ENCODE results near the gene NAT9. TPM values are rescaled to one million over a fixed set of nuclear protein-coding genes. Genes with fewer than 3 reads are reported as not detected.

NAT9 gene, protein sequence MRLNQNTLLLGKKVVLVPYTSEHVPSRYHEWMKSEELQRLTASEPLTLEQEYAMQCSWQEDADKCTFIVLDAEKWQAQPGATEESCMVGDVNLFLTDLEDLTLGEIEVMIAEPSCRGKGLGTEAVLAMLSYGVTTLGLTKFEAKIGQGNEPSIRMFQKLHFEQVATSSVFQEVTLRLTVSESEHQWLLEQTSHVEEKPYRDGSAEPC
- 10 to 100 TPM; 18.3 to 34.4 (median 27.6) TPM for total RNA-seq

DNA sequence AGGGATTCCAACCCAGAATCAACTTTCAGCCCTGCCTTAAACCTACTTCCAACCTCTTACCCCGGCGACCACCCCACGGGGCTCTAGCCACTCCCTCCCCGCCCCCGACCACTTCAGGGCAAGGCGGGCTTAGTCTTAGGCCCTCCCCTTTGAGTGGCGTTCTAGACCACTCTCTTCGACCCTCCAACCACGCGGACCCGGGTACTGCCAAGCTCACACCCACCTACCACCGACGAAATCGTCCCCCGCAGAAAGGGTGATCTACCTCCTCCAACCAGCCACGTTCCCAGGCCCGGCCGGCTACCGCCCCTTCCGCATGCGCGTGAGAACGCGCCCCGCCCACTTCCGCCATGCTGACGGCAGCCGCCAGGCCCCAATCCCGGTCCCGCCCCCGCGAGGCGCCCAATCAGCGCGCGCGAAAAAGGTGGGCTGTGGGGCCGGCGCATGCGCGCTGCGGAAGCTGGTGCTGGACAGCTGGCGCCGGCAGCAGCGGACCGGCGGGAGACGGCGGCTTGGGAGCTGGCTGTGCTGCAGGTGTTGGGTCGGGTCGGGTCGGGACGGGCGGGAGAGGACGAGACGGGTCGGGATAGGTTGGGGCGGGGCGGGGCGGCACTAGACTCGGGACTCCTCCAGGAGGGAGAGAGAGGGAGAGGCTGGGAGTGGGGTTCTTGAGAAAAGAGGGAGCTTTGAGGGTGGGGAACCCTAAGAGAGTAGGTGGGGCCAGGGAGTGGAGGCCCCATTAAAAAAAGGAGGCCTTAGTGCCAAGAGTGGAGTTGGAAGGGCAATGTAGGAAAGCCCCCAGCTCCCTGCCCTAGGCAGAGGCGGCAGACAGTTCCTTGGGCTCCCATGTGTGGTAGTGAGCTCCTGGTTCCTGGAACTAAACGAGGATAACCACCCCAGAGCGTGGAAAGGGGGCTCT is at the start of gene NAT9:
NAT9 (minus strand) TSS at position 302 of the 919 bp plus-strand sequence. CDS start 647 bp downstream, outside the sequence.
- Histone ChIP-seq H3K27ac (peak within 1 kb of the TSS; percentile 67 to 84 (median 80)), H3K27me3 (no peaks in the 10 kb centered on the region), H3K9me3 (no peaks in the 10 kb centered on the region), H3K4me1 (peaks cover 10 to 35% (median 17%) of the 10 kb centered on the region in 4 donors), H3K36me3 (peaks cover 0 to 12% (median 4%) of the 10 kb centered on the region in 4 donors), H3K4me3 (peak within 1 kb of the TSS; percentile 68 to 75 (median 72))
- 1% methylated on average over 38 of the region's 64 CpGs; no CpG with 5 or more reads in 1 of the 2 donors for WGBS, 2 donors (ENCODE audit: low coverage in 1 of 2)
- in situ Hi-C loops (cut with MboI; ENCODE audit: low pct_ligation_motif_present in 1 of 4, low pct_unique_long_range_greater_than_20kb in 1 of 4, low sequenced_read_pairs in 3 of 4) (no loop called here), intact Hi-C loops (cut with DNase I; ENCODE audit: low total_unique reads) (no loop called here)
- TF ChIP-seq, protein P1, sequence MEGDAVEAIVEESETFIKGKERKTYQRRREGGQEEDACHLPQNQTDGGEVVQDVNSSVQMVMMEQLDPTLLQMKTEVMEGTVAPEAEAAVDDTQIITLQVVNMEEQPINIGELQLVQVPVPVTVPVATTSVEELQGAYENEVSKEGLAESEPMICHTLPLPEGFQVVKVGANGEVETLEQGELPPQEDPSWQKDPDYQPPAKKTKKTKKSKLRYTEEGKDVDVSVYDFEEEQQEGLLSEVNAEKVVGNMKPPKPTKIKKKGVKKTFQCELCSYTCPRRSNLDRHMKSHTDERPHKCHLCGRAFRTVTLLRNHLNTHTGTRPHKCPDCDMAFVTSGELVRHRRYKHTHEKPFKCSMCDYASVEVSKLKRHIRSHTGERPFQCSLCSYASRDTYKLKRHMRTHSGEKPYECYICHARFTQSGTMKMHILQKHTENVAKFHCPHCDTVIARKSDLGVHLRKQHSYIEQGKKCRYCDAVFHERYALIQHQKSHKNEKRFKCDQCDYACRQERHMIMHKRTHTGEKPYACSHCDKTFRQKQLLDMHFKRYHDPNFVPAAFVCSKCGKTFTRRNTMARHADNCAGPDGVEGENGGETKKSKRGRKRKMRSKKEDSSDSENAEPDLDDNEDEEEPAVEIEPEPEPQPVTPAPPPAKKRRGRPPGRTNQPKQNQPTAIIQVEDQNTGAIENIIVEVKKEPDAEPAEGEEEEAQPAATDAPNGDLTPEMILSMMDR (IDR thresholded peaks at IDR 0.05), result no peak
- TF ChIP-seq POLR2A (IDR thresholded peaks at IDR 0.05) (peak; percentile 57), POLR2AphosphoS5 (IDR thresholded peaks at IDR 0.05) (peak; percentile 73 to 82 (median 80)), EP300 (IDR thresholded peaks at IDR 0.05; ENCODE audit: low read depth) (no peak)
- DNase-seq, result peak; percentile 99

DNA sequence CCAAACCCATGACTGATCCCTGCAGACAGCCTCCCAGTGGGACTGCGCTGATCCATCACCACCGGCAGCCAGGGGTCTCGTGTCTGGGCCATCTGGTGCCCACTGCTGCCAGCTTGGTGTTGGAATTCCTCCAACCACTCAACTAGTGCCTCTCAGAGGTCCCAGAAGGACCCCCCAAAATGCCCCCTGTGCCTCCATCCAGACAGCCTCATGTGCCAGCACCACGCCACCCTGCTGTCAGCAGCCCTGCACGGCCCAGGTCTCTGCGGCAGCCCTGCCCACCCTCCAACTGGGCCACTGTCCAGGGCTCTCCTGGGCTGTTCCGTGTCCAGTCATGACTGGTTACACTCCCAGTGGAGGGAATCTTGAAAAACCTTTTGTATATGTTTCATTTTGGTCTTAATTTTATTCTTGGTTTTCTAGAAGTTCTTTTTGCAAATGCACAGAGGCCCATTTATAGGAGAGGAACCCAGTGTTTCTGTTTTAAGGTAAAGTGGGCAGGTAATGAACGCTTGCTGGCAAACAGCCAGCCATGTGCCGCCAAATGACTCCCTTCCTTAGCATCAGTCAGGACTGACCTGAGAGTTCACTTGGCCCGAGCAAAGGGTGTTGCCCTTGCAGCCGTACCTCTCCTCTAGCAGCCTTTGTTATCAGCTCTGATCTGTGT is 48.9 kb upstream of the NAT9 start:
- in situ Hi-C loops (cut with MboI; ENCODE audit: low pct_ligation_motif_present in 1 of 4, low pct_unique_long_range_greater_than_20kb in 1 of 4, low sequenced_read_pairs in 3 of 4), result no loop called here
- no peak overlapping the region for H3K4me3 ChIP-seq
- H3K9me3 ChIP-seq, result no peaks in the 10 kb centered on the region
- H3K36me3 ChIP-seq, result no peaks in the 10 kb centered on the region
- intact Hi-C loops (cut with DNase I; ENCODE audit: low total_unique reads), result no loop called here
- WGBS, 2 donors (ENCODE audit: low coverage in 1 of 2), result 81 to 100% methylated on average over 1 to 10 of the region's 11 CpGs
- no peaks in the 10 kb centered on the region for H3K4me1 ChIP-seq
- no peak for DNase-seq
- no peak overlapping the region for H3K27ac ChIP-seq
- no peaks in the 10 kb centered on the region for H3K27me3 ChIP-seq
- TF ChIP-seq EP300 (IDR thresholded peaks at IDR 0.05; ENCODE audit: low read depth), result no peak
- no peak for TF ChIP-seq POLR2A (IDR thresholded peaks at IDR 0.05)
- TF ChIP-seq, protein P1 (IDR thresholded peaks at IDR 0.05), result no peak
- no peak for TF ChIP-seq POLR2AphosphoS5 (IDR thresholded peaks at IDR 0.05)

DNA sequence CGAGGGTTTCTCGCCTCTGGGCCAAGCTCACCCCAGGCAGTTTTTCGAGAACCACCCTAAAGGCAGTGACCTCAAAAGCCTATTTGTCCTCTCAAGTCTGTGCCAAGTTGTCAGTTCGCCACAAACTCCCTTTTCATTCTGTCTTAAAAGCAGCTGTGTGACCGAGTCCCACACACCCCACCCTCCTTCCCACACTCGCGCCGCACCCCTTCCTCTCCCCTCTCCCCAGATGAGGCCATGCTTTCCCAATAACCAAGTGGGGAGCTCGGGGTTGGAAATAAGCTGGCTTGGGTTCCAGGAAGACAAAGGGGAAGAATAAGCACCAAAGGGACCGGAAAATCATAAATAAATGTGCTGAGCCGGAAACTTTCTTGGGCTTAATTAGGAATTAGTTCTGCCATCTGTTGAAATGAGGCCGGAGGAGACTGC is 46.8 kb upstream of the NAT9 start:
- no peaks in the 10 kb centered on the region for H3K36me3 ChIP-seq
- 76 to 80% methylated on average over 2 to 12 of the region's 12 CpGs for WGBS, 2 donors (ENCODE audit: low coverage in 1 of 2)

DNA sequence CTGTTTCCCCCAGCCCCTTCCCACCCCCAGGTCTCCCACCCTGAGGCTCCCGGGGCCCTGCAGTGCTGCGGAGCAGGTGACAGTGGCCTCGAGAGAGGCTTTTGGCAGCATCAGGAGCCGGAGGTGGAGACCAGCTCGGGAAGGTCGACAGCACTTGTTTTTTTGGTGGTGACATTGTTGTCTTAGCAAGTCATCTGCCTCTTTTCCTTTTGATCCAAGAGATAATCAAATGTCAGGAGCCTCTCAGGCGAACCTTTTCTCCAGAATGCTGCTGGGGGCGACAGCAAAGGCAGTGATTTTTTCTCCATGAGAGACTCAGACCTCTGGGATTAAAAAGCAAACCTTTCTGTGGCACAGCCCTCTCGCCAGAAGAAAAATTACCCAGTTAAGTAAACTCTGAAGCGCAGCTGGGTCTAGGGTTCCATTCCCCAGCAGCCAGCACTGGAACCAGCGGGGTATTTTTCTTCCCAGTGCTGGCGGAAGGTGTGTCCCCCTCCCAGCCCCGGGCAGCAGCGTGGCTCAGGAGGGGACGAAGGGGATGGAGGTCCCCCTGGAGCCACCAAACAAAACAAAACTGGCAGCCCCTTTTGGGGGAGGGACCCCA is 46.3 kb upstream of the NAT9 start:
- intact Hi-C loops (cut with DNase I; ENCODE audit: low total_unique reads), result no loop called here
- Histone ChIP-seq H3K27ac (peak overlapping the region in 1 of 4 donors; percentile 55), H3K36me3 (no peaks in the 10 kb centered on the region), H3K4me3 (no peak overlapping the region), H3K27me3 (no peaks in the 10 kb centered on the region), H3K4me1 (no peaks in the 10 kb centered on the region), H3K9me3 (no peaks in the 10 kb centered on the region)
- in situ Hi-C loops (cut with MboI; ENCODE audit: low pct_ligation_motif_present in 1 of 4, low pct_unique_long_range_greater_than_20kb in 1 of 4, low sequenced_read_pairs in 3 of 4), result no loop called here
- WGBS, 2 donors (ENCODE audit: low coverage in 1 of 2), result 84% methylated on average over 15 of the region's 15 CpGs; no CpG with 5 or more reads in 1 of the 2 donors
- no peak for DNase-seq
- TF ChIP-seq POLR2AphosphoS5 (IDR thresholded peaks at IDR 0.05), result no peak
- no peak for TF ChIP-seq POLR2A (IDR thresholded peaks at IDR 0.05)
- no peak for TF ChIP-seq EP300 (IDR thresholded peaks at IDR 0.05; ENCODE audit: low read depth)
- TF ChIP-seq, protein P1 (IDR thresholded peaks at IDR 0.05), result no peak

More for the DNA sequence above, 46.8 kb upstream of the NAT9 start:
- Histone ChIP-seq H3K27ac (peak overlapping the region in 1 of 4 donors; percentile 55), H3K4me3 (no peak overlapping the region), H3K27me3 (no peaks in the 10 kb centered on the region), H3K4me1 (no peaks in the 10 kb centered on the region), H3K9me3 (no peaks in the 10 kb centered on the region)
- intact Hi-C loops (cut with DNase I; ENCODE audit: low total_unique reads) (no loop called here), in situ Hi-C loops (cut with MboI; ENCODE audit: low pct_ligation_motif_present in 1 of 4, low pct_unique_long_range_greater_than_20kb in 1 of 4, low sequenced_read_pairs in 3 of 4) (no loop called here)
- TF ChIP-seq POLR2AphosphoS5 (IDR thresholded peaks at IDR 0.05) (no peak), EP300 (IDR thresholded peaks at IDR 0.05; ENCODE audit: low read depth) (no peak)
- DNase-seq, result no peak
